GM18909 (cell line): Measurements from ENCODE around the gene HOXD13.

Source experiments
- ATAC-seq: cut with Tn5 transposase; IDR thresholded peaks from one replicate; pipeline ENCODE4 v1.9.1; 2021; ENCODE audit warnings: mild to moderate bottlenecking; ENCODE audit not compliant: unreplicated experiment, poor library complexity

Gene HOXD13

GRCh38 chr2:176128982-176129796 lies 36.7 kb downstream of the HOXD13 start, which contains the start of gene HOXD8:
TSS of gene HOXD8 (plus strand) at chr2:176129705. CDS start at chr2:176130367, 662 bp downstream.
- no peak for ATAC-seq

- no peak for ATAC-seq
These were observed 37.3 kb downstream of the HOXD13 start for GRCh38 chr2:176129813-176130146.

- ATAC-seq = no peak
These were observed 37.8 kb downstream of the HOXD13 start for GRCh38 chr2:176130147-176130956.

GRCh38 chr2:176130957-176131847 lies 38.7 kb downstream of the HOXD13 start:
- ATAC-seq = no peak

- ATAC-seq = no peak
These were observed 39.3 kb downstream of the HOXD13 start for GRCh38 chr2:176131848-176132158.

GRCh38 chr2:176132205-176133171 lies 40.0 kb downstream of the HOXD13 start:
- ATAC-seq = no peak

GRCh38 chr2:176133389-176133788 lies 40.9 kb downstream of the HOXD13 start:
- no peak for ATAC-seq

GRCh38 chr2:176134035-176134434 lies 41.5 kb downstream of the HOXD13 start:
- ATAC-seq = no peak

- ATAC-seq = no peak
These were observed 42.5 kb downstream of the HOXD13 start for GRCh38 chr2:176135035-176135440.

GRCh38 chr2:176136374-176137251 lies 44.1 kb downstream of the HOXD13 start:
- ATAC-seq = no peak

- ATAC-seq = no peak
These were observed 44.7 kb downstream of the HOXD13 start for GRCh38 chr2:176137252-176137580.

GRCh38 chr2:176137906-176138305 lies 45.4 kb downstream of the HOXD13 start:
- ATAC-seq = no peak

- ATAC-seq = no peak
These were observed 46.0 kb downstream of the HOXD13 start for GRCh38 chr2:176138526-176138922.

GRCh38 chr2:176138923-176139660 lies 46.6 kb downstream of the HOXD13 start:
- no peak for ATAC-seq

GRCh38 chr2:176139661-176140512 lies 47.4 kb downstream of the HOXD13 start:
- no peak for ATAC-seq

GRCh38 chr2:176140513-176141317 lies 48.2 kb downstream of the HOXD13 start:
- peak; percentile 90 for ATAC-seq
